ENCODE results near the gene SLC22A4. TPM values are rescaled to one million over a fixed set of nuclear protein-coding genes. Genes with fewer than 3 reads are reported as not detected.

The SLC22A4 gene
- total RNA-seq, 1 donor from 2014 or later = 0.75 TPM

DNA sequence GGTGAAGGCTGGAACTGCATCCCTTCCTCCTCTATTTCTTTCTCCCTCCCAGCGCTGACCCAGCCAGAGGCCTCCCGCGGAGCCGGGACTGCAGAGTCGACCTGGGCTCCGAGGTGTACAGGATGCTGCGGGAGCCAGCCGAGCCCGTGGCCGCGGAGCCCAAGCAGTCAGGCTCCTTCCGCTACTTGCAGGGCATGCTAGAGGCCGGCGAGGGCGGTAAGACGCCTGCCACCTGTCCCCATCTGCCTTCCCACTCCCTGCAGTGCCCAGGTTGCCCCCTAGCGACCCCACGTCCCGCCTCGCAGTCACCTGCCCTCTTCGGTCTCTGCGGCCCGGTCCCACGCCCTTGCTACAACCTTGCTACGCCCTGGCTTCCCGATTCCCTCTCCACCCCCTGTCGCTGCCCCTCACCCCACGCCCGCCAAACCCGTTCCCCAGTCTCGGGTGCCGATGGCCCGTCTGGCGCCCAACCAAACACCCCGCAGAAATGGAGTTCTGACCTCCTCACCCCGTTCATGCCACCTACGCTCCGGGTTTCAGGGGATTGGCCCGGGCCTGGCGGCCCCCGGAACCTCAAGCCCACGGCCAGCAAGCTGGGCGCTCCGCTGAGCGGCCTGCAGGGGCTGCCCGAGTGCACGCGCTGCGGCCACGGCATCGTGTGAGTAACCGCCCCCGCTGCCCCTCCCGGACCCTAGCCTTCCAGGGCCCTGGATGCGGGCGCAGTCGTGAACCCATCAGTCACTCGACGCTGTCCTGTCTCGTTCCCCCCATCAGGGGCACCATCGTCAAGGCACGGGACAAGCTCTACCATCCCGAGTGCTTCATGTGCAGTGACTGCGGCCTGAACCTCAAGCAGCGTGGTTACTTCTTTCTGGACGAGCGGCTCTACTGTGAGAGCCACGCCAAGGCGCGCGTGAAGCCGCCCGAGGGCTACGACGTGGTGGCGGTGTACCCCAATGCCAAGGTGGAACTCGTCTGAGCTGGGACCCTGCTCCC, 22.6 kb upstream of the SLC22A4 start:
- DNase-seq (ENCODE audit: low read depth) = no peak
- H3K4me3 ChIP-seq (ENCODE audit: low read depth, low read length) = peak overlapping the region; percentile 49
- TF ChIP-seq, protein P1, sequence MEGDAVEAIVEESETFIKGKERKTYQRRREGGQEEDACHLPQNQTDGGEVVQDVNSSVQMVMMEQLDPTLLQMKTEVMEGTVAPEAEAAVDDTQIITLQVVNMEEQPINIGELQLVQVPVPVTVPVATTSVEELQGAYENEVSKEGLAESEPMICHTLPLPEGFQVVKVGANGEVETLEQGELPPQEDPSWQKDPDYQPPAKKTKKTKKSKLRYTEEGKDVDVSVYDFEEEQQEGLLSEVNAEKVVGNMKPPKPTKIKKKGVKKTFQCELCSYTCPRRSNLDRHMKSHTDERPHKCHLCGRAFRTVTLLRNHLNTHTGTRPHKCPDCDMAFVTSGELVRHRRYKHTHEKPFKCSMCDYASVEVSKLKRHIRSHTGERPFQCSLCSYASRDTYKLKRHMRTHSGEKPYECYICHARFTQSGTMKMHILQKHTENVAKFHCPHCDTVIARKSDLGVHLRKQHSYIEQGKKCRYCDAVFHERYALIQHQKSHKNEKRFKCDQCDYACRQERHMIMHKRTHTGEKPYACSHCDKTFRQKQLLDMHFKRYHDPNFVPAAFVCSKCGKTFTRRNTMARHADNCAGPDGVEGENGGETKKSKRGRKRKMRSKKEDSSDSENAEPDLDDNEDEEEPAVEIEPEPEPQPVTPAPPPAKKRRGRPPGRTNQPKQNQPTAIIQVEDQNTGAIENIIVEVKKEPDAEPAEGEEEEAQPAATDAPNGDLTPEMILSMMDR (conservative IDR thresholded peaks at IDR 0.05; ENCODE audit: low read depth, low read length) = peak; percentile 49

GRCh38 chr5:132272311-132273210, 21.6 kb upstream of the SLC22A4 start:
- TF ChIP-seq, protein P1 (conservative IDR thresholded peaks at IDR 0.05; ENCODE audit: low read depth, low read length) = peak; percentile 93
- peak overlapping the region; percentile 49 for H3K4me3 ChIP-seq (ENCODE audit: low read depth, low read length)
- no peak for DNase-seq (ENCODE audit: low read depth)

DNA sequence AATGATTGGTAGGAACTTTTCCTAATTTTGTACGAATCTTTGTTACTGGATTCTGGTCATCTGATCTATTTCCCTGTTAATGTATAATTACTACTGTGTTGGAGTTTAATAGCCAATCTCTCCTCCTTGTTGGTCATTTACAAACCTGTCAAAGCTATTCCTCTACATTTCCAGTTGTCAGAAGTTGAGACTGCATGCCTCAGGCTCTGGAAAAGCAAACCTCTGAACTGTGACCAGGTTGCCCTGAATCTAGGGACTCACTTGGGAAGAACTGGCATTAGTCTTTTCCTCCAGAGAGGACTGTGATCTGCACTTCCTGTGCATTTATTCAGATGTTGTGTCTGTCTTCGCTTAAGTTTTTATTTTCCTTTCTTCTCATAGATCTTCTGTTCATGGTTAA, 20.6 kb upstream of the SLC22A4 start:
- DNase-seq (ENCODE audit: low read depth) = no peak
- no peak overlapping the region for H3K4me3 ChIP-seq (ENCODE audit: low read depth, low read length)
- TF ChIP-seq, protein P1 (conservative IDR thresholded peaks at IDR 0.05; ENCODE audit: low read depth, low read length) = no peak

DNA sequence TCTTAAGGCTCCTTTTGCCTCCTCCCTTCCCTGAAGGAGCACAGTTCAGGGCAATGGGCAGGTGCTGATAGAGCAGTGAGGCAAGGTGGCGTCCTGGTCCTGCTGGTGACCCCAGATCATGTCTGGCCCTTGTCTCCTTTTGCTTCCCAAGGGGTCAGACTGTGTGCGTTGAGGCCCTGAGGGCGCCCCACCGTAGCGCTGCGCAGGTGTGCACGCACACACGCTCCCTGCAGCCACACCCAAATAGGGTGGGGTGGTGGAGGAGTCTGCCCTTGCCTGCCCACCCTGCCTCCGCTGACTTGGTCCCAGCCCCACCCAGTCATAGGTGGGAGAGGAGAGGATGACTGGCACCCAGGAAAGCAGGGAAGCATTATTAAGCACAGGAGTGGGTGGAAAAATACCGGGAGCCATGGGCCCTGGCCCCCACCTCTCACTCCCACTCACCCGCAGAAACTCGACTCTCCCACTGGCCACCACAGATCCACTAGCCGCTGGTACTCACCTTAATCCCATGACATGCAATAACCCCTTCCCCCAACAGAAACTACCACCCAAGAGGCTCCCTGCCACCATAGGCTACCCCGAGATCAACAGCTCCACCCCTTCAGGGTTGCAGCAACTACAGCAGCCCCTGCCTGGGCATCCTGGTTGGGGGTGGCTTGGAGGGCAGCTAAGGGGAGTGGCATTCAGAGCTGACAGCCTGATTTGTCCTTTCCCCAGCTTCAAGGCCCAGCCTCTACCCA, 20.0 kb upstream of the SLC22A4 start:
- DNase-seq (ENCODE audit: low read depth) = no peak
- H3K4me3 ChIP-seq (ENCODE audit: low read depth, low read length) = no peak overlapping the region
- TF ChIP-seq, protein P1 (conservative IDR thresholded peaks at IDR 0.05; ENCODE audit: low read depth, low read length) = no peak

GRCh38 chr5:132275367-132276220, 18.6 kb upstream of the SLC22A4 start:
- TF ChIP-seq, protein P1 (conservative IDR thresholded peaks at IDR 0.05; ENCODE audit: low read depth, low read length) = no peak
- no peak for DNase-seq (ENCODE audit: low read depth)
- H3K4me3 ChIP-seq (ENCODE audit: low read depth, low read length) = no peak overlapping the region
